ENCODE measurements around the gene AIFM3.

DNA sequence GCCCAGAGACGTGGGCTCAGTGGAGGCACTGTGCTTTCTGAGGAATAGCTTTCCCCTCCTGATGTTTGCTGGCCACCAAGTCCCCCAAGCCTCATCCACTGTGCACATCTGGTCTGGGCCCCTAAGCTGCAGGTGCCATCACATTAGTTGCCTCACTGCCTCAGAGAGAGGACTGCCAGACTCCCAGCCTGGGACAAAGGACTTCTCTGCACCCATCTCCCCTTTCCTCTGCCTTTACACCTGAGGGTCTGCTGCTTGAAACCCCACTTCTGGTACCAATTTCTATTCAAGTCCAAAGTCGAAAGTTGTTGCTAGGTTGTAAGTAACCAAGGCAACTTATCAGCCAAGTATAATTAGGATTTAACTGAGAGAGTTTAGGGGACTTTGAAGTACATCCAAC, 11.4 kb downstream of the AIFM3 start:
- TF ChIP-seq, protein P1, sequence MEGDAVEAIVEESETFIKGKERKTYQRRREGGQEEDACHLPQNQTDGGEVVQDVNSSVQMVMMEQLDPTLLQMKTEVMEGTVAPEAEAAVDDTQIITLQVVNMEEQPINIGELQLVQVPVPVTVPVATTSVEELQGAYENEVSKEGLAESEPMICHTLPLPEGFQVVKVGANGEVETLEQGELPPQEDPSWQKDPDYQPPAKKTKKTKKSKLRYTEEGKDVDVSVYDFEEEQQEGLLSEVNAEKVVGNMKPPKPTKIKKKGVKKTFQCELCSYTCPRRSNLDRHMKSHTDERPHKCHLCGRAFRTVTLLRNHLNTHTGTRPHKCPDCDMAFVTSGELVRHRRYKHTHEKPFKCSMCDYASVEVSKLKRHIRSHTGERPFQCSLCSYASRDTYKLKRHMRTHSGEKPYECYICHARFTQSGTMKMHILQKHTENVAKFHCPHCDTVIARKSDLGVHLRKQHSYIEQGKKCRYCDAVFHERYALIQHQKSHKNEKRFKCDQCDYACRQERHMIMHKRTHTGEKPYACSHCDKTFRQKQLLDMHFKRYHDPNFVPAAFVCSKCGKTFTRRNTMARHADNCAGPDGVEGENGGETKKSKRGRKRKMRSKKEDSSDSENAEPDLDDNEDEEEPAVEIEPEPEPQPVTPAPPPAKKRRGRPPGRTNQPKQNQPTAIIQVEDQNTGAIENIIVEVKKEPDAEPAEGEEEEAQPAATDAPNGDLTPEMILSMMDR (IDR thresholded peaks at IDR 0.05; ENCODE audit: low read depth, low read length), result no peak
- TF ChIP-seq EZH2phosphoT487 (IDR thresholded peaks at IDR 0.05; ENCODE audit: low read depth), result no peak

All from OCI-LY3 (cell line).